NCI-H1436 (cell line): ENCODE measurements around the gene ESX1.
"Not testable (repeated sequence)": the region's sequence is repeated elsewhere in the genome, so short reads cannot be mapped to it uniquely, and the experiment has no call there.

Source experiments
- DNase-seq: peaks from one replicate; lab custom pipeline; 2025; lab: John Stamatoyannopoulos, UW

Gene ESX1

GRCh38 chrX:104254442-104255115, at the start of gene ESX1:
Gene ESX1 (minus strand): TSS chrX:104254933. CDS start chrX:104254849, 84 bp downstream.
- DNase-seq, result no peak

- DNase-seq, result no peak
Observed at GRCh38 chrX:104295636-104296035, 40.9 kb upstream of the ESX1 start.

GRCh38 chrX:104288961-104289360, 34.2 kb upstream of the ESX1 start:
- no peak for DNase-seq

GRCh38 chrX:104288269-104288668, 33.5 kb upstream of the ESX1 start:
- DNase-seq, result no peak

- DNase-seq, result no peak
Observed at GRCh38 chrX:104285201-104285600, 30.5 kb upstream of the ESX1 start.

GRCh38 chrX:104284507-104284906, 29.8 kb upstream of the ESX1 start:
- no peak for DNase-seq

GRCh38 chrX:104282166-104282725, 27.5 kb upstream of the ESX1 start:
- DNase-seq, result no peak

GRCh38 chrX:104281564-104281963, 26.8 kb upstream of the ESX1 start:
- no peak for DNase-seq

GRCh38 chrX:104280609-104281008, 25.9 kb upstream of the ESX1 start:
- DNase-seq, result no peak

GRCh38 chrX:104270916-104271512, 16.3 kb upstream of the ESX1 start:
- peak; percentile 2 for DNase-seq

GRCh38 chrX:104270212-104270611, 15.5 kb upstream of the ESX1 start:
- DNase-seq, result no peak

- DNase-seq, result no peak
Observed at GRCh38 chrX:104255465-104255864, 732 bp upstream of the ESX1 start.

GRCh38 chrX:104253567-104254441, 929 bp downstream of the ESX1 start:
- DNase-seq, result no peak

- DNase-seq, result no peak
Observed at GRCh38 chrX:104250470-104250869, 4.3 kb downstream of the ESX1 start.

- DNase-seq, result not testable (repeated sequence)
Observed at GRCh38 chrX:104230060-104230459, 24.7 kb downstream of the ESX1 start.

GRCh38 chrX:104211187-104211586, 43.5 kb downstream of the ESX1 start:
- DNase-seq, result no peak

- no peak for DNase-seq
Observed at GRCh38 chrX:104205548-104205947, 49.2 kb downstream of the ESX1 start.
